Skeletal muscle cell (primary cell): Measurements from ENCODE around the gene MOB4.
A peak's percentile ranks its signal among the peaks of the same experiment; 100 is the strongest.
"Not testable (repeated sequence)": the region's sequence is repeated elsewhere in the genome, so short reads cannot be mapped to it uniquely, and the experiment has no call there.

ENCODE experiments used
- DNase-seq: peaks from one replicate; pipeline ENCODE4 v3.0.0-alpha.2; 2010; ENCODE audit warnings: low read depth
- H3K4me3 ChIP-seq: 2 replicates; pipeline ENCODE4 v1.5.1; 2011; ENCODE audit warnings: low read depth, mild to moderate bottlenecking, control low read depth, low read length, moderate library complexity

Gene MOB4

DNA sequence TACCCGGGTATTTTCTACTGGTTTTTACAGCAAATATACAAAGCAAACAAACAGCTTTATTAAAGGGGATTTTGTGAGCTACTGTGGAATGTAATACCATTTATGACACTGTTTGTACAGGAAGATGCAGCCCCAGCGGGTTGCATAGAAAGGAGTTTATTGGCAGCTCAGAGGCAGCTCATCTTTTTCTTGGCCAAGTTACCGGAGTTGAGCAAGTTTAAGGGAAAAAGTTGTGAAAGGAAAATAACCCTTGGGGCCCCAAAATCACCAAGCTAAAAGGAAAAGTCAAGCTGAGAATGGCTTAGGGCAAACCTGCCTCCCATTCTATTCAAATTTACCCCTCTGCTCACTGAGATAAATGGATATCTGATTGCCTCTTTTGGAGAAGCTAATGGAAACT is 60.8 kb downstream of the MOB4 start:
- peak; percentile 77 for DNase-seq
- H3K4me3 ChIP-seq = no peak overlapping the region

- no peak overlapping the region for H3K4me3 ChIP-seq
- DNase-seq = no peak
Measured at GRCh38 chr2:197577446-197577845, 61.6 kb downstream of the MOB4 start.

DNA sequence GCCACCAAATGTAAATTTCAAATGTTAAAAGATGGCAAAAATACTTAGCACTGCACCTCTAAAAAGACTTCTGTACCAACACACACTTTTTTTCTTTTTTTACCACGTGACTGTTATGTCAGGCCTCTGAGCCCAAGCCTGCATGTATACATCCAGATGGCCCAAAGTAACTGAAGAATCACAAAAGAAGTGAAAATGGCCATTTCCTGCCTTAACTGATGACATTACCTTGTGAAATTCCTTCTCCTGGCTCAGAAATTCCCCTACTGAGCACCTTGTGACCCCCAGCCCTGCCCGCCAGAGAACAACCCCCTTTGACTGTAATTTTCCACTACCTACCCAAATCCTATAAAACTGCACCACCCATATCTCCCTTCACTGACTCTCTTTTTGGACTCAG is 62.4 kb downstream of the MOB4 start:
- DNase-seq, H3K4me3 ChIP-seq: not testable (repeated sequence)

- not testable (repeated sequence) for H3K4me3 ChIP-seq, DNase-seq
Measured at GRCh38 chr2:197580166-197580565, 64.3 kb downstream of the MOB4 start.

DNA sequence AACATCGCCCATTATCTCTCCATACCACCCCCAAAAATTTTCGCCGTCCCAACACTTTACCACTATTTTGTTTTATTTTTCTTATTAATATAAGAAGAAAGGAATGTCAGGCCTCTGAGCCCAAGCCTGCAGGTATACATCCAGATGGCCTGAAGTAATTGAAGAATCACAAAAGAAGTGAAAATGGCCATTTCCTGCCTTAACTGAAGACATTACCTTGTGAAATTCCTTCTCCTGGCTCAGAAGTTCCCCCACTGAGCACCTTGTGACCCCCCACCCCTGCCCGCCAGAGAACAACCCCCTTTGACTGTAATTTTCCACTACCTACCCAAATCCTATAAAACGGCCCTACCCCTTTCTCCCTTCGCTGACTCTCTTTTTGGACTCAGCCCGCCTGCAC is 71.4 kb downstream of the MOB4 start:
- not testable (repeated sequence) for H3K4me3 ChIP-seq, DNase-seq

- no peak for DNase-seq
- H3K4me3 ChIP-seq = no peak overlapping the region
Measured at GRCh38 chr2:197591339-197592072, 75.6 kb downstream of the MOB4 start.

DNA sequence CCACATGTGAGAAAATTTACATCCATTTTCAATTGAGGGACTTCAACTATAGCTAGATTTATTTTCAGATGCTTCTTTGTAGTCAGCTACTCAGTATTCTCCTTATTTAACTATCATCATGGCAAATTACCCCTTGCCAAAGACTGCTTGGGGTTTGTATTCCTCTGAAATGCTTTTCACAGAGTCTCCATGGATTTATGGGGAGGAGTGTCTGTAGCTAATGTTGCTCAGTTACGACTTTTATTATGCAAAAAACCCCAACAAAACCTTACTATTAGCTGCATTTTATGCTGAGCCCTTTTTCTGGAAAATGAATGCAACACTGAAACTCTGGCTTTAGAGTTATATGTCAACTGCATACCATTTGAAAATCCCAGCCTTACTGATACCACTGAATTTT is 80.9 kb downstream of the MOB4 start:
- H3K4me3 ChIP-seq = no peak overlapping the region
- DNase-seq = no peak

DNA sequence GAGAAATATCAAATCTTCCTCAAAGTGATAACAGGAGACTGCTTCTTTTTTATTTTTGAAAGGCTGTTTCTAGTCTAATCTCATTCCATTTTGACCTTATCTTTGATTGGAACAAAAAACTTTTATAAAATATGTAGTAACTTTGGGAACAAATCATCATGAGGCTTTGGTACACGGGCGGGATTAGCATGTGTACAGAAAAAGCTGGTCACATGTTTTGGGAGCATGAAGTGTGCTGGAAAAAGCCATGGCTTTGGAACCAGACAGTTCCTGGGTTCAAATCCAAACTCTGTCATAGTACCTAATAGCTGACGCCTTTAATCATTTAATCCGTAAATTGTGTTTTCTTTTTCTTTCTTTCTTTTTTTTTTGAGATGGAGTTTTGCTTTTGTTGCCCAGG is 81.3 kb downstream of the MOB4 start:
- H3K4me3 ChIP-seq = no peak overlapping the region
- no peak for DNase-seq

- DNase-seq = no peak
- no peak overlapping the region for H3K4me3 ChIP-seq
Measured at GRCh38 chr2:197598450-197598849, 82.6 kb downstream of the MOB4 start.

- H3K4me3 ChIP-seq = no peak overlapping the region
- no peak for DNase-seq
Measured at GRCh38 chr2:197599285-197599965, 83.6 kb downstream of the MOB4 start.

- no peak overlapping the region for H3K4me3 ChIP-seq
- no peak for DNase-seq
Measured at GRCh38 chr2:197600306-197600705, 84.4 kb downstream of the MOB4 start.

DNA sequence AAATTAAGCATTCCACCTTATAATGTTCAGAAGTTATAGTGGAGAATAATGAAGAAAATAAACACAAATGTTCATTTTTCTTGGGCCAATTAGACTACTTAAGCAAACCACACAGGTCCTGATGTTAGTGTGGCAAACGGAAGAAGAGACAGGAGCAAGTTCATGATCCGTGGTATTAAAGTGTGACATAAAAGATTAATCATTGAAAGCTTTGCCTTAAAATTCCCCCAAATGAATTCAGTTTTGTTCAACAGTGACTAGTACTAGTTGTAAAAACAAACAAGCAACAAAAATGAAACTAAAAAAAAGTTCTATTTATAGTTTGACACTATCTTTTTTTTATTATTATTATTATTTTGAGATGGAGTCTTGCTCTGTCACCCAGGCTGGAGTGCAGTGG is 85.9 kb downstream of the MOB4 start:
- H3K4me3 ChIP-seq = no peak overlapping the region
- DNase-seq = no peak
